GM18505 (cell line): ENCODE data around the gene IRGQ.

Source experiments
- ATAC-seq: cut with Tn5 transposase; IDR thresholded peaks from one replicate; pipeline ENCODE4 v1.9.1; 2021; ENCODE audit not compliant: unreplicated experiment
- POLR2A ChIP-seq: IDR thresholded peaks from 4 replicates; pipeline ENCODE4 v1.6.1; 2011; ENCODE audit warnings: borderline replicate concordance; ENCODE audit not compliant: insufficient read depth, insufficient read length; ENCODE audit errors: extremely low read depth

The IRGQ gene

GRCh38 chr19:43575955-43576878 is 19.7 kb downstream of the IRGQ start:
- TF ChIP-seq POLR2A = no peak
- no peak for ATAC-seq

- peak; percentile 96 for ATAC-seq
- TF ChIP-seq POLR2A = peak; percentile 40
Measured at GRCh38 chr19:43575156-43575950, 20.6 kb downstream of the IRGQ start, which contains the start of the genes PINLYP and XRCC1. Gene PINLYP (plus strand): TSS chr19:43575801. CDS start chr19:43577192, 1,391 bp downstream. Gene XRCC1 (minus strand): TSS chr19:43575527. CDS start chr19:43575458, 69 bp downstream.

GRCh38 chr19:43574424-43575155 is 21.3 kb downstream of the IRGQ start:
- no peak for ATAC-seq
- TF ChIP-seq POLR2A = no peak

GRCh38 chr19:43572171-43572588 is 23.8 kb downstream of the IRGQ start:
- no peak for TF ChIP-seq POLR2A
- no peak for ATAC-seq

GRCh38 chr19:43570174-43570791 is 25.7 kb downstream of the IRGQ start:
- no peak for ATAC-seq
- no peak for TF ChIP-seq POLR2A

GRCh38 chr19:43569657-43570056 is 26.3 kb downstream of the IRGQ start:
- no peak for ATAC-seq
- no peak for TF ChIP-seq POLR2A

- ATAC-seq = no peak
Measured at GRCh38 chr19:43564800-43565199, 31.1 kb downstream of the IRGQ start.

GRCh38 chr19:43563816-43564457 is 32.0 kb downstream of the IRGQ start:
- no peak for TF ChIP-seq POLR2A
- no peak for ATAC-seq

More at GRCh38 chr19:43564800-43565199, 31.1 kb downstream of the IRGQ start:
- TF ChIP-seq POLR2A = no peak

- no peak for TF ChIP-seq POLR2A
- peak; percentile 70 for ATAC-seq
Measured at GRCh38 chr19:43562698-43563241, 33.2 kb downstream of the IRGQ start.

GRCh38 chr19:43562226-43562697 is 33.7 kb downstream of the IRGQ start:
- ATAC-seq = no peak
- TF ChIP-seq POLR2A = no peak

- ATAC-seq = no peak
- no peak for TF ChIP-seq POLR2A
Measured at GRCh38 chr19:43561139-43561970, 34.6 kb downstream of the IRGQ start.
